Type B pancreatic cell (in vitro differentiated cells): ENCODE data around the gene DLGAP3. TPM values are rescaled to one million over a fixed set of nuclear protein-coding genes. Genes with fewer than 3 reads are reported as not detected.

Experiments
- DNase-seq: peaks from one replicate; pipeline ENCODE4 v3.0.0; 2021; ENCODE audit warnings: mixed read lengths; ENCODE audit not compliant: unreplicated experiment; ENCODE audit errors: extremely low spot score
- H3K27ac Mint-ChIP-seq: 2 replicates; pipeline ENCODE4 v1.8.0; 2021; ENCODE audit warnings: mild to moderate bottlenecking, mixed read lengths
- H3K27me3 Mint-ChIP-seq: 2 replicates; pipeline ENCODE4 v1.8.0; 2021; ENCODE audit warnings: mixed read lengths
- H3K36me3 Mint-ChIP-seq: 2 replicates; pipeline ENCODE4 v1.8.0; 2021; ENCODE audit warnings: mixed read lengths
- H3K4me1 Mint-ChIP-seq: one replicate; pipeline ENCODE4 v1.8.0; 2021; ENCODE audit warnings: mixed read lengths; ENCODE audit not compliant: unreplicated experiment
- H3K4me3 Mint-ChIP-seq: 2 replicates; pipeline ENCODE4 v1.8.0; 2021; ENCODE audit warnings: mild to moderate bottlenecking, mixed read lengths
- H3K9me3 Mint-ChIP-seq: 2 replicates; pipeline ENCODE4 v1.8.0; 2021; ENCODE audit warnings: mixed read lengths
- total RNA-seq: library from RNA; stranded (reverse); gene quantifications from 2 replicates; pipeline ENCODE4 v1.2.1, GENCODE V29; 2021; ENCODE audit warnings: low replicate concordance
- TF ChIP-seq, protein P1 (sequence below): fragments of 200-600 bp; sonication (generic); conservative IDR thresholded peaks from 2 replicates; pipeline ENCODE4 v1.5.0; 2021; ENCODE audit warnings: antibody characterized with exemption, mild to moderate bottlenecking

The DLGAP3 gene
- total RNA-seq, 1 donor from 2014 or later, result 1.0 TPM

GRCh38 chr1:34926156-34926555 is 3.3 kb downstream of the DLGAP3 start:
- Mint-ChIP-seq H3K27me3 (peaks cover 85% of the 10 kb centered on the region), H3K4me1 (peaks cover 6% of the 10 kb centered on the region), H3K9me3 (no peaks in the 10 kb centered on the region), H3K27ac (no peak overlapping the region), H3K4me3 (no peak overlapping the region), H3K36me3 (no peaks in the 10 kb centered on the region)
- peak; percentile 51 for DNase-seq
- TF ChIP-seq, protein P1, sequence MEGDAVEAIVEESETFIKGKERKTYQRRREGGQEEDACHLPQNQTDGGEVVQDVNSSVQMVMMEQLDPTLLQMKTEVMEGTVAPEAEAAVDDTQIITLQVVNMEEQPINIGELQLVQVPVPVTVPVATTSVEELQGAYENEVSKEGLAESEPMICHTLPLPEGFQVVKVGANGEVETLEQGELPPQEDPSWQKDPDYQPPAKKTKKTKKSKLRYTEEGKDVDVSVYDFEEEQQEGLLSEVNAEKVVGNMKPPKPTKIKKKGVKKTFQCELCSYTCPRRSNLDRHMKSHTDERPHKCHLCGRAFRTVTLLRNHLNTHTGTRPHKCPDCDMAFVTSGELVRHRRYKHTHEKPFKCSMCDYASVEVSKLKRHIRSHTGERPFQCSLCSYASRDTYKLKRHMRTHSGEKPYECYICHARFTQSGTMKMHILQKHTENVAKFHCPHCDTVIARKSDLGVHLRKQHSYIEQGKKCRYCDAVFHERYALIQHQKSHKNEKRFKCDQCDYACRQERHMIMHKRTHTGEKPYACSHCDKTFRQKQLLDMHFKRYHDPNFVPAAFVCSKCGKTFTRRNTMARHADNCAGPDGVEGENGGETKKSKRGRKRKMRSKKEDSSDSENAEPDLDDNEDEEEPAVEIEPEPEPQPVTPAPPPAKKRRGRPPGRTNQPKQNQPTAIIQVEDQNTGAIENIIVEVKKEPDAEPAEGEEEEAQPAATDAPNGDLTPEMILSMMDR, result no peak

DNA sequence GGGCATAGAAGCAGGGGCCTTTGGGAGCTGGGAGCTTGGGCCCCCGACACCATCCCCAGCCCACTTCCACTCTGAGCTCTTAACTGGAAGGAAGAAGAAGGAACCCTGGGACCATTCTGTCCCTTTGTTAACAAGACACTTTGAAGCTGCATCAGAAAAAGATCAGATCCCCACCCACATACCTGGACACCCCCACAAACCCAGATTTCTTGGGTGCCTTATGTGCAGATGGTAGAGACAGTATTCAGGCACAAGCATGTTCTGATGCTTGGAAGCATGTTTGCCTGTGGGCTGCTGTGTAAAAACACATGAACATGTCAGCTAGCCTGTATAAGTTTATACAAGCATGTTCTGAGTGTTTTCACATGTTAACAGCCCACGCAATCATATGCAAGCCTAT is 3.7 kb downstream of the DLGAP3 start:
- no peaks in the 10 kb centered on the region for H3K36me3 Mint-ChIP-seq
- peaks cover 6% of the 10 kb centered on the region for H3K4me1 Mint-ChIP-seq
- H3K27me3 Mint-ChIP-seq, result peaks cover 85% of the 10 kb centered on the region
- H3K27ac Mint-ChIP-seq, result no peak overlapping the region
- no peak overlapping the region for H3K4me3 Mint-ChIP-seq
- DNase-seq, result no peak
- TF ChIP-seq, protein P1, result no peak
- no peaks in the 10 kb centered on the region for H3K9me3 Mint-ChIP-seq

GRCh38 chr1:34924759-34925555 is 4.5 kb downstream of the DLGAP3 start:
- Mint-ChIP-seq H3K4me1 (peaks cover 6% of the 10 kb centered on the region), H3K4me3 (no peak overlapping the region), H3K9me3 (no peaks in the 10 kb centered on the region), H3K36me3 (no peaks in the 10 kb centered on the region), H3K27me3 (peaks cover 87% of the 10 kb centered on the region), H3K27ac (no peak overlapping the region)
- DNase-seq, result peak; percentile 85
- TF ChIP-seq, protein P1, result no peak

- TF ChIP-seq, protein P1, result no peak
These were observed 6.0 kb downstream of the DLGAP3 start for GRCh38 chr1:34923490-34923889.

DNA sequence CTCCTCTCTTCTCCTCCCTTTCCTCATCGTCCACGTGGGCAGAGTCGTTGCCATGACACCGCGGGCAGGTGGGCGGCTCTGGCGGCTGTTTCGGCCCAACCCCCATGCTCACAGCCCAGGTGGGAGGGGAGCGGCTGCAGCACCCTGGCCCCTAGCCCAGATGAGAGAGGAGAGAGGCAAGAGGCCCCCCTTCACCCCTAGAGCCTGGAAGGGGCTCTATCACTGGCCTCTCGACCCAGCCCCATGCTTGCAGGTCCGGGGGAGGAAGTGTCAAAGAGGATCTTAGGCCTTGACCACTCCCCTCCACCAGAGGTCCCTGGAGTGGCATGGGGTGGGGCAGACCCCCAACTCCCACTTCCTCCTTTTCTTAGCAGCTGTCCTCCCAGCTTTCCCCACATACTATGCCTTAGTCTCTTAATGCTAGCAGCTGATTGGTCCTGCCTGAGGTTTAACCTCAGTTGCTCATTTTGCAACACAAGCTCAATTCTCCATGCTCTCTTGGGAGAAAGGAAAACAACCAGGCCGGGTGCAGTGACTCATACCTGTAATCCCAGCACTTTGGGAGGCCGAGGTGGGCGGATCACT is 10.4 kb downstream of the DLGAP3 start:
- H3K9me3 Mint-ChIP-seq, result no peaks in the 10 kb centered on the region
- H3K4me1 Mint-ChIP-seq, result no peaks in the 10 kb centered on the region
- peaks cover 64% of the 10 kb centered on the region for H3K27me3 Mint-ChIP-seq
- DNase-seq, result peak; percentile 42
- H3K27ac Mint-ChIP-seq, result no peak overlapping the region
- TF ChIP-seq, protein P1, result no peak
- H3K4me3 Mint-ChIP-seq, result no peak overlapping the region
- H3K36me3 Mint-ChIP-seq, result no peaks in the 10 kb centered on the region

More at GRCh38 chr1:34923490-34923889, 6.0 kb downstream of the DLGAP3 start:
- Mint-ChIP-seq H3K9me3 (no peaks in the 10 kb centered on the region), H3K36me3 (no peaks in the 10 kb centered on the region), H3K27ac (no peak overlapping the region), H3K4me3 (no peak overlapping the region), H3K27me3 (peaks cover 86% of the 10 kb centered on the region), H3K4me1 (peaks cover under 1% of the 10 kb centered on the region)
- no peak for DNase-seq
